Measurements from ENCODE around the gene TECPR2. TPM values are rescaled to one million over a fixed set of nuclear protein-coding genes. Genes with fewer than 3 reads are reported as not detected.
"Not testable (repeated sequence)": the region's sequence is repeated elsewhere in the genome, so short reads cannot be mapped to it uniquely, and the experiment has no call there.

The TECPR2 gene
- total RNA-seq, 1 experiment from 2014 or later, result 9.3 TPM

GRCh38 chr14:102351023-102351422 lies 11.7 kb upstream of the TECPR2 start:
- no peak overlapping the region for H3K27ac Mint-ChIP-seq (ENCODE audit: unreplicated experiment)
- TF ChIP-seq, protein P1, sequence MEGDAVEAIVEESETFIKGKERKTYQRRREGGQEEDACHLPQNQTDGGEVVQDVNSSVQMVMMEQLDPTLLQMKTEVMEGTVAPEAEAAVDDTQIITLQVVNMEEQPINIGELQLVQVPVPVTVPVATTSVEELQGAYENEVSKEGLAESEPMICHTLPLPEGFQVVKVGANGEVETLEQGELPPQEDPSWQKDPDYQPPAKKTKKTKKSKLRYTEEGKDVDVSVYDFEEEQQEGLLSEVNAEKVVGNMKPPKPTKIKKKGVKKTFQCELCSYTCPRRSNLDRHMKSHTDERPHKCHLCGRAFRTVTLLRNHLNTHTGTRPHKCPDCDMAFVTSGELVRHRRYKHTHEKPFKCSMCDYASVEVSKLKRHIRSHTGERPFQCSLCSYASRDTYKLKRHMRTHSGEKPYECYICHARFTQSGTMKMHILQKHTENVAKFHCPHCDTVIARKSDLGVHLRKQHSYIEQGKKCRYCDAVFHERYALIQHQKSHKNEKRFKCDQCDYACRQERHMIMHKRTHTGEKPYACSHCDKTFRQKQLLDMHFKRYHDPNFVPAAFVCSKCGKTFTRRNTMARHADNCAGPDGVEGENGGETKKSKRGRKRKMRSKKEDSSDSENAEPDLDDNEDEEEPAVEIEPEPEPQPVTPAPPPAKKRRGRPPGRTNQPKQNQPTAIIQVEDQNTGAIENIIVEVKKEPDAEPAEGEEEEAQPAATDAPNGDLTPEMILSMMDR (IDR thresholded peaks at IDR 0.05; ENCODE audit: insufficient read depth in 1 of 2, low read depth in 1 of 2, low read length in 1 of 2, severe bottlenecking in 1 of 2, unreplicated experiment in 1 of 2), result no peak
- Histone ChIP-seq H3K4me1 (no peaks in the 10 kb centered on the region), H3K4me3 (ENCODE audit: low read depth, low read length) (no peak overlapping the region), H3K9me3 (no peaks in the 10 kb centered on the region), H3K27me3 (replicated peaks; ENCODE audit: control insufficient read depth, insufficient read depth, low read length) (no peaks in the 10 kb centered on the region), H3K36me3 (ENCODE audit: control insufficient read depth, insufficient read depth, low read length) (no peaks in the 10 kb centered on the region)
- BruUV-seq (replicated peaks), result no TSS peak
- no peak for DNase-seq
- intact Hi-C loops (cut with micrococcal nuclease; ENCODE audit: unreplicated experiment), result no loop called here
- H3K4me3 Mint-ChIP-seq (ENCODE audit: unreplicated experiment), result no peak overlapping the region
- no peaks in the 10 kb centered on the region for H3K4me1 Mint-ChIP-seq (ENCODE audit: low read depth, unreplicated experiment)
- H3K9me3 Mint-ChIP-seq (ENCODE audit: unreplicated experiment), result no peaks in the 10 kb centered on the region
- H3K27me3 Mint-ChIP-seq (ENCODE audit: insufficient read depth, unreplicated experiment), result no peaks in the 10 kb centered on the region
- POLR2A ChIA-PET, result interaction anchor here (0.6 kb wide), 1 partner anchor 159 kb away, joined by 4 read pairs; no protein-coding TSS in a partner anchor
- peaks cover 26% of the 10 kb centered on the region for H3K36me3 Mint-ChIP-seq (ENCODE audit: insufficient read depth, unreplicated experiment)
- CTCF ChIA-PET, result no interaction called here

GRCh38 chr14:102351593-102351992 lies 11.1 kb upstream of the TECPR2 start:
- H3K27me3 ChIP-seq (replicated peaks; ENCODE audit: control insufficient read depth, insufficient read depth, low read length); intact Hi-C loops (cut with micrococcal nuclease; ENCODE audit: unreplicated experiment); POLR2A ChIA-PET; DNase-seq; H3K4me1 Mint-ChIP-seq (ENCODE audit: low read depth, unreplicated experiment); CTCF ChIA-PET; H3K36me3 ChIP-seq (ENCODE audit: control insufficient read depth, insufficient read depth, low read length); H3K9me3 ChIP-seq; H3K9me3 Mint-ChIP-seq (ENCODE audit: unreplicated experiment); H3K27ac Mint-ChIP-seq (ENCODE audit: unreplicated experiment); H3K4me3 ChIP-seq (ENCODE audit: low read depth, low read length); H3K27me3 Mint-ChIP-seq (ENCODE audit: insufficient read depth, unreplicated experiment); H3K4me3 Mint-ChIP-seq (ENCODE audit: unreplicated experiment); BruUV-seq (replicated peaks); H3K4me1 ChIP-seq: not testable (repeated sequence)
- peaks cover 26% of the 10 kb centered on the region for H3K36me3 Mint-ChIP-seq (ENCODE audit: insufficient read depth, unreplicated experiment)

DNA sequence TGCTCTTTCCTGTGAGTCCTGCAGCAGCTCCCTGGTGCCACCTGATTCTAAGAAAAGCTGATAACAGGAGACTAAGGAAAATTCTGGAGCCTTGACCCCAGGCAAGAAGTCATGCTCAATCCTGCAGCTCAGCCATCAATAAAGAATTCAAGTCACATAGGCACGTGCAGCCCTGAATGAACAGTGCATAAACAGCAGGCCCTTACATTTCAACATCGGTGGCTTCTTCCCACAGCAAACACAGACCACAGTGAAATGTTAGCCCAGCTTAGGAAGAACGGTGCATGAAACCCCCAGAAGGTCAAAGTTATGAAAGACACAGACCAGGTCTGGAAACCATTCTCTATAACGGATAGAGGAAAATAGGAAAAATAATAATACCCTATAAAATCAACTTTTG lies 10.5 kb upstream of the TECPR2 start:
- Histone ChIP-seq H3K27me3 (replicated peaks; ENCODE audit: control insufficient read depth, insufficient read depth, low read length) (no peaks in the 10 kb centered on the region), H3K9me3 (no peaks in the 10 kb centered on the region), H3K4me1 (no peaks in the 10 kb centered on the region), H3K36me3 (ENCODE audit: control insufficient read depth, insufficient read depth, low read length) (no peaks in the 10 kb centered on the region), H3K4me3 (ENCODE audit: low read depth, low read length) (no peak overlapping the region)
- H3K9me3 Mint-ChIP-seq (ENCODE audit: unreplicated experiment), result no peaks in the 10 kb centered on the region
- H3K27ac Mint-ChIP-seq (ENCODE audit: unreplicated experiment), result no peak overlapping the region
- ChIA-PET CTCF (no interaction called here), POLR2A (no interaction called here)
- H3K4me1 Mint-ChIP-seq (ENCODE audit: low read depth, unreplicated experiment), result no peaks in the 10 kb centered on the region
- intact Hi-C loops (cut with micrococcal nuclease; ENCODE audit: unreplicated experiment), result no loop called here
- TF ChIP-seq, protein P1 (IDR thresholded peaks at IDR 0.05; ENCODE audit: insufficient read depth in 1 of 2, low read depth in 1 of 2, low read length in 1 of 2, severe bottlenecking in 1 of 2, unreplicated experiment in 1 of 2), result no peak
- no peaks in the 10 kb centered on the region for H3K27me3 Mint-ChIP-seq (ENCODE audit: insufficient read depth, unreplicated experiment)
- DNase-seq, result no peak
- no peak overlapping the region for H3K4me3 Mint-ChIP-seq (ENCODE audit: unreplicated experiment)
- no TSS peak for BruUV-seq (replicated peaks)
- H3K36me3 Mint-ChIP-seq (ENCODE audit: insufficient read depth, unreplicated experiment), result peaks cover 26% of the 10 kb centered on the region

GRCh38 chr14:102353126-102353619 lies 9.6 kb upstream of the TECPR2 start:
- intact Hi-C loops (cut with micrococcal nuclease; ENCODE audit: unreplicated experiment), result no loop called here
- TF ChIP-seq, protein P1 (IDR thresholded peaks at IDR 0.05; ENCODE audit: insufficient read depth in 1 of 2, low read depth in 1 of 2, low read length in 1 of 2, severe bottlenecking in 1 of 2, unreplicated experiment in 1 of 2), result no peak
- Mint-ChIP-seq H3K4me1 (ENCODE audit: low read depth, unreplicated experiment) (no peaks in the 10 kb centered on the region), H3K27ac (ENCODE audit: unreplicated experiment) (no peak overlapping the region), H3K4me3 (ENCODE audit: unreplicated experiment) (no peak overlapping the region), H3K9me3 (ENCODE audit: unreplicated experiment) (no peaks in the 10 kb centered on the region), H3K27me3 (ENCODE audit: insufficient read depth, unreplicated experiment) (no peaks in the 10 kb centered on the region), H3K36me3 (ENCODE audit: insufficient read depth, unreplicated experiment) (peaks cover 22% of the 10 kb centered on the region)
- H3K4me1 ChIP-seq, result no peaks in the 10 kb centered on the region
- POLR2A ChIA-PET, result no interaction called here
- no peaks in the 10 kb centered on the region for H3K9me3 ChIP-seq
- no peak for DNase-seq
- BruUV-seq (replicated peaks), result no TSS peak
- H3K27me3 ChIP-seq (replicated peaks; ENCODE audit: control insufficient read depth, insufficient read depth, low read length), result no peaks in the 10 kb centered on the region
- H3K36me3 ChIP-seq (ENCODE audit: control insufficient read depth, insufficient read depth, low read length), result no peaks in the 10 kb centered on the region
- CTCF ChIA-PET, result no interaction called here
- H3K4me3 ChIP-seq (ENCODE audit: low read depth, low read length), result no peak overlapping the region

All from Caco-2 (cell line).